HepG2 (cell line): ENCODE measurements around the gene CAPZA2.

Experiments
- BCLAF1 ChIP-seq: fragments of 450-650 bp; IDR thresholded peaks from 2 replicates; pipeline ENCODE4 v1.6.1; 2017; ENCODE audit warnings: mild to moderate bottlenecking
- CTCF ChIP-seq: sonication (generic); formaldehyde crosslinking; IDR thresholded peaks from 2 replicates; pipeline ENCODE4 v1.5.0; 2020; ENCODE audit warnings: mild to moderate bottlenecking, missing genetic modification reagents, moderate library complexity
- DR1 ChIP-seq: sonication (generic); formaldehyde crosslinking; IDR thresholded peaks from 2 replicates; pipeline ENCODE4 v1.8.0; 2021; ENCODE audit warnings: mild to moderate bottlenecking, missing genetic modification reagents, inconsistent platforms
- SMC3 ChIP-seq: IDR thresholded peaks from 2 replicates; pipeline ENCODE4 v1.6.1; 2011; ENCODE audit warnings: low read length, improper control_type of control experiment
- TAF15 ChIP-seq: fragments of 200-400 bp; formaldehyde crosslinking; IDR thresholded peaks from one replicate; pipeline ENCODE4 v1.6.1; 2018; ENCODE audit warnings: mild to moderate bottlenecking, low read depth, low read length; ENCODE audit not compliant: poor library complexity, severe bottlenecking
- TCF7 ChIP-seq: sonication (generic); IDR thresholded peaks from 2 replicates; pipeline ENCODE4 v1.6.1; 2016; ENCODE audit warnings: antibody characterized with exemption, low read depth
- XRCC5 ChIP-seq: fragments of 200-400 bp; formaldehyde crosslinking; optimal IDR thresholded peaks from 2 replicates; pipeline ENCODE3; 2017; ENCODE audit warnings: mild to moderate bottlenecking, low read length
- ZBTB2 ChIP-seq: sonication (generic); formaldehyde crosslinking; IDR thresholded peaks from 2 replicates; pipeline ENCODE4 v1.8.0; 2022; ENCODE audit warnings: low read depth, missing genetic modification reagents
- ZNF121 ChIP-seq: sonication (generic); formaldehyde crosslinking; IDR thresholded peaks from 2 replicates; pipeline ENCODE4 v1.5.0; 2020; ENCODE audit warnings: mild to moderate bottlenecking, missing genetic modification reagents
- ZNF17 ChIP-seq: sonication (generic); formaldehyde crosslinking; IDR thresholded peaks from 2 replicates; pipeline ENCODE4 v1.5.0; 2020; ENCODE audit warnings: mild to moderate bottlenecking, missing genetic modification reagents
- ZNF253 ChIP-seq: sonication (generic); formaldehyde crosslinking; IDR thresholded peaks from 2 replicates; pipeline ENCODE4 v1.8.0; 2022; ENCODE audit warnings: mild to moderate bottlenecking, missing genetic modification reagents, borderline replicate concordance
- ZNF780A ChIP-seq: sonication (generic); formaldehyde crosslinking; IDR thresholded peaks from 2 replicates; pipeline ENCODE4 v1.8.0; 2022; ENCODE audit warnings: mild to moderate bottlenecking, missing genetic modification reagents, moderate library complexity

GRCh38 chr7:116857052-116857451 is 5.3 kb upstream of the CAPZA2 start:
- TF ChIP-seq BCLAF1 (no peak), CTCF (CRISPR knock-in tag) (no peak), ZNF780A (CRISPR knock-in tag) (no peak), ZBTB2 (CRISPR knock-in tag) (no peak), ZNF121 (CRISPR knock-in tag) (no peak), ZNF17 (CRISPR knock-in tag) (no peak), ZNF253 (no peak), SMC3 (no peak), XRCC5 (no peak), DR1 (CRISPR knock-in tag) (no peak), TCF7 (no peak), TAF15 (no peak)
